ENCODE data around the gene NARF. TPM values are rescaled to one million over a fixed set of nuclear protein-coding genes. Genes with fewer than 3 reads are reported as not detected.

The NARF gene
- total RNA-seq, 2 donors from 2014 or later: 64.0 to 70.8 TPM

GRCh38 chr17:82433560-82434215 lies 24.9 kb upstream of the NARF start:
- no peak overlapping the region for H3K27ac ChIP-seq (ENCODE audit: low read depth, low read length)
- H3K4me3 ChIP-seq (ENCODE audit: low read length): no peak overlapping the region
- H3K4me1 ChIP-seq (ENCODE audit: control insufficient read depth, insufficient read depth, low read length): no peaks in the 10 kb centered on the region
- H3K9ac ChIP-seq (ENCODE audit: extremely low read depth, low read length, poor library complexity, severe bottlenecking): no peak overlapping the region
- no peaks in the 10 kb centered on the region for H3K4me1 Mint-ChIP-seq
- TF ChIP-seq CTCF (conservative IDR thresholded peaks at IDR 0.05): no peak
- no peaks in the 10 kb centered on the region for H3K36me3 Mint-ChIP-seq (ENCODE audit: low read depth)
- no peaks in the 10 kb centered on the region for H3K27me3 ChIP-seq (ENCODE audit: control insufficient read depth, insufficient read depth, low read length, poor library complexity, severe bottlenecking)
- no peaks in the 10 kb centered on the region for H3K36me3 ChIP-seq (ENCODE audit: control insufficient read depth, insufficient read depth, low read length)
- H3K9me3 Mint-ChIP-seq: no peaks in the 10 kb centered on the region
- no peak overlapping the region for H3K4me3 Mint-ChIP-seq
- DNase-seq: no peak
- no peaks in the 10 kb centered on the region for H3K27me3 Mint-ChIP-seq (ENCODE audit: insufficient read depth)
- H3K9me3 ChIP-seq (ENCODE audit: control insufficient read depth, low read length): no peaks in the 10 kb centered on the region
- H3K27ac Mint-ChIP-seq: no peak overlapping the region
- WGBS, 2 experiments (ENCODE audit: insufficient coverage in 1 of 2, insufficient read length in 1 of 2): 90 to 91% methylated on average over 28 to 32 of the region's 32 CpGs

- Histone ChIP-seq H3K36me3 (ENCODE audit: control insufficient read depth, insufficient read depth, low read length) (no peaks in the 10 kb centered on the region), H3K4me1 (ENCODE audit: control insufficient read depth, insufficient read depth, low read length) (no peaks in the 10 kb centered on the region), H3K9ac (ENCODE audit: extremely low read depth, low read length, poor library complexity, severe bottlenecking) (no peak overlapping the region), H3K9me3 (ENCODE audit: control insufficient read depth, low read length) (no peaks in the 10 kb centered on the region), H3K4me3 (ENCODE audit: low read length) (no peak overlapping the region), H3K27me3 (ENCODE audit: control insufficient read depth, insufficient read depth, low read length, poor library complexity, severe bottlenecking) (no peaks in the 10 kb centered on the region), H3K27ac (ENCODE audit: low read depth, low read length) (no peak overlapping the region)
- Mint-ChIP-seq H3K9me3 (no peaks in the 10 kb centered on the region), H3K27ac (no peak overlapping the region), H3K27me3 (ENCODE audit: insufficient read depth) (no peaks in the 10 kb centered on the region), H3K36me3 (ENCODE audit: low read depth) (no peaks in the 10 kb centered on the region), H3K4me1 (no peaks in the 10 kb centered on the region), H3K4me3 (no peak overlapping the region)
- no peak for DNase-seq
- no peak for TF ChIP-seq CTCF (conservative IDR thresholded peaks at IDR 0.05)
- WGBS, 2 experiments (ENCODE audit: insufficient coverage in 1 of 2, insufficient read length in 1 of 2): 82% methylated on average over 3 of the region's 3 CpGs; no CpG with 5 or more reads in 1 of the 2 experiments
Observed at GRCh38 chr17:82434216-82434565, 24.4 kb upstream of the NARF start.

GRCh38 chr17:82435103-82435502 lies 23.4 kb upstream of the NARF start:
- H3K27me3 Mint-ChIP-seq (ENCODE audit: insufficient read depth): no peaks in the 10 kb centered on the region
- peak; percentile 81 for DNase-seq
- TF ChIP-seq CTCF (conservative IDR thresholded peaks at IDR 0.05): no peak
- H3K4me3 Mint-ChIP-seq: no peak overlapping the region
- no peak overlapping the region for H3K9ac ChIP-seq (ENCODE audit: extremely low read depth, low read length, poor library complexity, severe bottlenecking)
- H3K27me3 ChIP-seq (ENCODE audit: control insufficient read depth, insufficient read depth, low read length, poor library complexity, severe bottlenecking): no peaks in the 10 kb centered on the region
- no peaks in the 10 kb centered on the region for H3K36me3 Mint-ChIP-seq (ENCODE audit: low read depth)
- H3K36me3 ChIP-seq (ENCODE audit: control insufficient read depth, insufficient read depth, low read length): no peaks in the 10 kb centered on the region
- no peaks in the 10 kb centered on the region for H3K9me3 ChIP-seq (ENCODE audit: control insufficient read depth, low read length)
- no peaks in the 10 kb centered on the region for H3K4me1 Mint-ChIP-seq
- no peak overlapping the region for H3K4me3 ChIP-seq (ENCODE audit: low read length)
- no peak overlapping the region for H3K27ac Mint-ChIP-seq
- H3K4me1 ChIP-seq (ENCODE audit: control insufficient read depth, insufficient read depth, low read length): no peaks in the 10 kb centered on the region
- WGBS, 2 experiments (ENCODE audit: insufficient coverage in 1 of 2, insufficient read length in 1 of 2): 71 to 90% methylated on average over 12 of the region's 12 CpGs
- no peak overlapping the region for H3K27ac ChIP-seq (ENCODE audit: low read depth, low read length)
- no peaks in the 10 kb centered on the region for H3K9me3 Mint-ChIP-seq
